ENCODE results near the gene SVEP1.

The SVEP1 gene

GRCh38 chr9:110356639-110357395 is 222.7 kb downstream of the SVEP1 start:
- no peak for DNase-seq

GRCh38 chr9:110355911-110356310 is 223.6 kb downstream of the SVEP1 start:
- DNase-seq, result no peak

GRCh38 chr9:110351009-110351467 is 228.5 kb downstream of the SVEP1 start:
- no peak for DNase-seq

- no peak for DNase-seq
These were observed 233.2 kb downstream of the SVEP1 start for GRCh38 chr9:110346325-110346724.

GRCh38 chr9:110344821-110345220 is 234.7 kb downstream of the SVEP1 start:
- DNase-seq, result no peak

- DNase-seq, result no peak
These were observed 236.0 kb downstream of the SVEP1 start for GRCh38 chr9:110343551-110343950.

- DNase-seq, result no peak
These were observed 239.2 kb downstream of the SVEP1 start for GRCh38 chr9:110340306-110340705.

GRCh38 chr9:110338143-110338542 is 241.4 kb downstream of the SVEP1 start:
- DNase-seq, result no peak

- no peak for DNase-seq
These were observed 241.8 kb downstream of the SVEP1 start, which contains the start of gene TXNDC8 for GRCh38 chr9:110337727-110338126. Gene TXNDC8 (minus strand): TSS chr9:110337863.

- no peak for DNase-seq
These were observed 243.2 kb downstream of the SVEP1 start for GRCh38 chr9:110336363-110336762.

- DNase-seq, result no peak
These were observed 244.7 kb downstream of the SVEP1 start for GRCh38 chr9:110334871-110335270.

- no peak for DNase-seq
These were observed 245.4 kb downstream of the SVEP1 start for GRCh38 chr9:110334183-110334582.

- no peak for DNase-seq
These were observed 246.8 kb downstream of the SVEP1 start for GRCh38 chr9:110332766-110333165.

- no peak for DNase-seq
These were observed 248.9 kb downstream of the SVEP1 start for GRCh38 chr9:110330484-110331105.

GRCh38 chr9:110329639-110330230 is 249.8 kb downstream of the SVEP1 start:
- no peak for DNase-seq

- DNase-seq, result no peak
These were observed 250.8 kb downstream of the SVEP1 start for GRCh38 chr9:110328763-110329162.

- DNase-seq, result no peak
These were observed 251.8 kb downstream of the SVEP1 start for GRCh38 chr9:110327716-110328115.

GRCh38 chr9:110323818-110324217 is 255.7 kb downstream of the SVEP1 start:
- DNase-seq, result no peak

- DNase-seq, result no peak
These were observed 258.7 kb downstream of the SVEP1 start for GRCh38 chr9:110320651-110321445.

GRCh38 chr9:110319781-110320492 is 259.6 kb downstream of the SVEP1 start:
- DNase-seq, result no peak

GRCh38 chr9:110317911-110318310 is 261.6 kb downstream of the SVEP1 start:
- DNase-seq, result no peak

GRCh38 chr9:110316261-110317075 is 263.1 kb downstream of the SVEP1 start:
- no peak for DNase-seq

Measured in NCI-H1694 (cell line).